Measurements from ENCODE around the gene MAPT.

The MAPT gene

DNA sequence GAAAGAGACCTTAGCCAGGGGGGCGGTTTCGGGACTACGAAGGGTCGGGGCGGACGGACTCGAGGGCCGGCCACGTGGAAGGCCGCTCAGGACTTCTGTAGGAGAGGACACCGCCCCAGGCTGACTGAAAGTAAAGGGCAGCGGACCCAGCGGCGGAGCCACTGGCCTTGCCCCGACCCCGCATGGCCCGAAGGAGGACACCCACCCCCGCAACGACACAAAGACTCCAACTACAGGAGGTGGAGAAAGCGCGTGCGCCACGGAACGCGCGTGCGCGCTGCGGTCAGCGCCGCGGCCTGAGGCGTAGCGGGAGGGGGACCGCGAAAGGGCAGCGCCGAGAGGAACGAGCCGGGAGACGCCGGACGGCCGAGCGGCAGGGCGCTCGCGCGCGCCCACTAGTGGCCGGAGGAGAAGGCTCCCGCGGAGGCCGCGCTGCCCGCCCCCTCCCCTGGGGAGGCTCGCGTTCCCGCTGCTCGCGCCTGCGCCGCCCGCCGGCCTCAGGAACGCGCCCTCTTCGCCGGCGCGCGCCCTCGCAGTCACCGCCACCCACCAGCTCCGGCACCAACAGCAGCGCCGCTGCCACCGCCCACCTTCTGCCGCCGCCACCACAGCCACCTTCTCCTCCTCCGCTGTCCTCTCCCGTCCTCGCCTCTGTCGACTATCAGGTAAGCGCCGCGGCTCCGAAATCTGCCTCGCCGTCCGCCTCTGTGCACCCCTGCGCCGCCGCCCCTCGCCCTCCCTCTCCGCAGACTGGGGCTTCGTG, at the start of gene MAPT:
TSS of gene MAPT (plus strand) at position 533 of the 763 bp plus-strand sequence. CDS start 67,784 bp downstream, outside the sequence.
- peak; percentile 87 for DNase-seq
- Mint-ChIP-seq H3K9me3 (no peaks in the 10 kb centered on the region), H3K4me1 (peaks cover 23% of the 10 kb centered on the region), H3K27me3 (peaks cover 49% of the 10 kb centered on the region), H3K4me3 (peak within 1 kb of the TSS; percentile 75), H3K36me3 (ENCODE audit: low read depth) (no peaks in the 10 kb centered on the region), H3K27ac (peak within 1 kb of the TSS; percentile 60)
- ATAC-seq = peak; percentile 92

DNA sequence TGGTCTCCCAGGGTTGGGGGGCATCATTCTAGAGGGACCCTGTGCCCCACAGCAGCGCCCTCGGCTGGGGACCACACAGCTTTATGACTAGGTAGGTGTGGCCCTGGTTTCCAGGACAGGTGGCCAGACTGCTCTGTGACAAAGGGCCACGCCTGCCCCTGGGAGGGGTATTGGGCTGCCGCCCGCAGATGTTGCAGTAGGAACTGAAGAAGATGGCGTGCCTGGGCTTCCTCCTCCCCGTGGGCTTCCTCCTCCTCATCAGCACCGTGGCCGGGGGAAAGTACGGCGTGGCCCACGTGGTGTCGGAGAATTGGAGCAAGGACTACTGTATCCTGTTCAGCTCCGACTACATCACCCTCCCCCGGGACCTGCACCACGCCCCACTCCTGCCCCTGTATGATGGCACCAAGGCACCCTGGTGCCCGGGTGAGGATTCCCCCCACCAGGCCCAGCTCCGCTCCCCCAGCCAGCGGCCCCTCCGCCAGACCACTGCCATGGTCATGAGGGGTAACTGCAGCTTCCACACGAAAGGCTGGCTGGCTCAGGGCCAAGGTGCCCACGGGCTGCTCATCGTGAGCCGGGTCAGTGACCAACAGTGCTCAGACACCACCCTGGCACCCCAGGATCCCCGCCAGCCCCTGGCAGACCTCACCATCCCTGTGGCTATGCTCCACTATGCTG, 49.5 kb upstream of the MAPT start, which contains the start of gene SPPL2C:
TSS of gene SPPL2C (plus strand) at position 187 of the 681 bp plus-strand sequence. CDS start at position 213, 26 bp downstream.
- DNase-seq (no peak), ATAC-seq (no peak)
- Mint-ChIP-seq H3K4me1 (no peaks in the 10 kb centered on the region), H3K27me3 (no peaks in the 10 kb centered on the region), H3K36me3 (ENCODE audit: low read depth) (no peaks in the 10 kb centered on the region), H3K9me3 (no peaks in the 10 kb centered on the region), H3K27ac (no peak within 1 kb of the TSS), H3K4me3 (no peak within 1 kb of the TSS)

DNA sequence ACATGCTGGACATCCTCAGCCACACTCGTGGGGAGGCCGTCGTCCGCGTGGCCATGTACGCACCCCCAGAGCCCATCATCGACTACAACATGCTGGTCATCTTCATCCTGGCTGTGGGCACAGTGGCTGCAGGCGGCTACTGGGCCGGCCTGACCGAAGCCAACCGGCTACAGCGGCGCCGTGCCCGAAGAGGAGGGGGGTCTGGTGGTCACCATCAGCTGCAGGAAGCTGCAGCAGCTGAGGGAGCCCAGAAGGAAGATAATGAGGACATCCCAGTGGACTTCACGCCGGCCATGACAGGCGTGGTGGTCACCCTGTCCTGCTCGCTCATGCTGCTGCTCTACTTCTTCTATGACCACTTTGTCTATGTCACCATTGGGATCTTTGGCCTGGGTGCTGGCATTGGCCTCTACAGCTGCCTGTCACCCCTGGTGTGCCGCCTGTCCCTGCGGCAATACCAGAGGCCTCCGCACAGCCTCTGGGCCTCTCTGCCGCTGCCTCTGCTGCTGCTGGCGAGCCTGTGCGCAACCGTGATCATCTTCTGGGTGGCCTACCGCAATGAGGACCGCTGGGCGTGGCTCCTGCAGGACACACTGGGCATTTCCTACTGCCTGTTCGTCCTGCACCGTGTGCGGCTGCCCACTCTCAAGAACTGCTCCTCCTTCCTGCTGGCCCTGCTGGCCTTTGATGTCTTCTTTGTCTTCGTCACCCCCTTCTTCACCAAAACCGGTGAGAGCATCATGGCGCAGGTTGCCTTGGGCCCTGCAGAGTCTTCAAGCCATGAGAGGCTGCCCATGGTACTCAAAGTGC, 48.8 kb upstream of the MAPT start:
- H3K4me3 Mint-ChIP-seq = no peak overlapping the region
- H3K4me1 Mint-ChIP-seq = no peaks in the 10 kb centered on the region
- H3K9me3 Mint-ChIP-seq = no peaks in the 10 kb centered on the region
- ATAC-seq = no peak
- H3K27ac Mint-ChIP-seq = no peak overlapping the region
- DNase-seq = no peak
- no peaks in the 10 kb centered on the region for H3K27me3 Mint-ChIP-seq
- H3K36me3 Mint-ChIP-seq (ENCODE audit: low read depth) = no peaks in the 10 kb centered on the region

DNA sequence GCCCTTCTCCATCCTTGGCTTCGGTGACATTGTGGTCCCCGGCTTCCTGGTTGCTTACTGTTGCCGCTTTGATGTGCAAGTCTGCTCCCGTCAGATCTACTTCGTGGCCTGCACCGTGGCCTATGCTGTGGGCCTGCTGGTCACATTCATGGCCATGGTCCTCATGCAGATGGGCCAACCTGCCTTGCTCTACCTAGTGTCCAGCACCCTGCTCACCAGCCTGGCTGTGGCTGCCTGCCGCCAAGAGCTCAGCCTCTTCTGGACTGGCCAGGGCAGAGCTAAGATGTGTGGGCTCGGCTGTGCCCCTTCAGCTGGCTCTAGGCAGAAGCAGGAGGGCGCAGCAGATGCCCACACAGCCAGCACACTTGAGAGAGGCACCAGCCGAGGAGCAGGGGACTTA, 48.1 kb upstream of the MAPT start:
- Mint-ChIP-seq H3K4me3 (no peak overlapping the region), H3K4me1 (no peaks in the 10 kb centered on the region), H3K27ac (no peak overlapping the region), H3K27me3 (peaks cover 5% of the 10 kb centered on the region), H3K9me3 (no peaks in the 10 kb centered on the region), H3K36me3 (ENCODE audit: low read depth) (no peaks in the 10 kb centered on the region)
- ATAC-seq (no peak), DNase-seq (no peak)

DNA sequence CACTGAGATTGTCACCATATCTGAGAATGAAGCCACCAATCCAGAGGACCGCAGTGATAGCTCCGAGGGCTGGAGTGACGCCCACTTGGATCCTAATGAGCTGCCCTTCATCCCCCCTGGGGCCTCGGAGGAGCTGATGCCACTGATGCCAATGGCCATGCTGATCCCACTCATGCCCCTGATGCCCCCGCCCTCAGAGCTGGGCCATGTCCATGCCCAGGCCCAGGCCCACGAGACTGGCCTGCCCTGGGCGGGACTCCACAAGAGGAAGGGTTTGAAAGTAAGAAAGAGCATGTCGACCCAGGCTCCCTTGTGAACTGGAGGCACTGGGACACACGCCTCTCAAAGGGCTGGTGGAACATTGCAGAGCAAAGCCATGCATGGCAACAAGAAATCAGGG, 47.7 kb upstream of the MAPT start:
- Mint-ChIP-seq H3K4me3 (no peak overlapping the region), H3K27me3 (peaks cover 7% of the 10 kb centered on the region), H3K36me3 (ENCODE audit: low read depth) (no peaks in the 10 kb centered on the region), H3K9me3 (no peaks in the 10 kb centered on the region), H3K4me1 (no peaks in the 10 kb centered on the region), H3K27ac (no peak overlapping the region)
- DNase-seq (no peak), ATAC-seq (no peak)

DNA sequence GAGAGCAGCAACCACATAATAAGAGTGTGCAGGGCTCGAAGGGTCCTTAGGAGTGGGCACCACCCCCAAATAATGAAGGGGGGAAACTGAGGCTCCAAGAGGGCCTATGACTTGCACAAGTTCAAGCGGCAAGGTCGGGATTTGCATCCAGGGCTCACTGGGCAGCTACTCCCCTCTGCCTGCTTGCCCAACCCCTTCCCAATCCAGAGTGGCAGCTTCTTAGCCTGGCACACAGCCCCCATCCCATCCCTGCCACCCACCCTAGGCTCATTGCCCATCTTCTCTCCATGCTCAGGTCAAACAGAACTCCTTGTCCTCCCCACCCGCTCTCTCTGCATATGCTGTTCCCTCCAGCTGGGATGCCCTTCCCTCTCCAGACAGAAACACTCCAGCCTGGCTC, 47.3 kb upstream of the MAPT start:
- Mint-ChIP-seq H3K9me3 (no peaks in the 10 kb centered on the region), H3K27me3 (peaks cover 8% of the 10 kb centered on the region), H3K4me1 (no peaks in the 10 kb centered on the region), H3K4me3 (no peak overlapping the region), H3K36me3 (ENCODE audit: low read depth) (no peaks in the 10 kb centered on the region), H3K27ac (no peak overlapping the region)
- ATAC-seq (no peak), DNase-seq (no peak)

DNA sequence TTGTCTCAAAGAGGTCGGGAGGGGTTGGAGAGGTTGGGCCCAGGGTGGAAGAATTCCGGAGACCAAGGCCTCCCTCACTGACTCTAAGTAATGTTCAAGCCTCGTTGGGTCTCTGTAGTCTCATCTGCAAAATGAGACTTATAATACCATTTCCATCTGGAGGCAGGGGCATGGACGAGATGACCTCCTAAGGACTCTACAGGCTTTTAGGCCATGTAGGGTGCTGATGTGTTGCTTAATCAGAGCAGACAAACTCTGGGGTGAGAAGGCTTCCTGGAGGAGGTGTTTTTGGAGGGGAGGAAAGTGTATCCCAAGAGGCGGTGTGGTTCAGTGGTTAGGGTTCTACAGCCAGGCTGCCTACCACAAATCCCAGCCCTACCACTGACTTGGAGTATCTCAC, 46.6 kb upstream of the MAPT start:
- no peak for DNase-seq
- Mint-ChIP-seq H3K36me3 (ENCODE audit: low read depth) (no peaks in the 10 kb centered on the region), H3K27me3 (peaks cover 14% of the 10 kb centered on the region), H3K27ac (no peak overlapping the region), H3K9me3 (no peaks in the 10 kb centered on the region), H3K4me3 (no peak overlapping the region), H3K4me1 (peaks cover 5% of the 10 kb centered on the region)
- no peak for ATAC-seq

DNA sequence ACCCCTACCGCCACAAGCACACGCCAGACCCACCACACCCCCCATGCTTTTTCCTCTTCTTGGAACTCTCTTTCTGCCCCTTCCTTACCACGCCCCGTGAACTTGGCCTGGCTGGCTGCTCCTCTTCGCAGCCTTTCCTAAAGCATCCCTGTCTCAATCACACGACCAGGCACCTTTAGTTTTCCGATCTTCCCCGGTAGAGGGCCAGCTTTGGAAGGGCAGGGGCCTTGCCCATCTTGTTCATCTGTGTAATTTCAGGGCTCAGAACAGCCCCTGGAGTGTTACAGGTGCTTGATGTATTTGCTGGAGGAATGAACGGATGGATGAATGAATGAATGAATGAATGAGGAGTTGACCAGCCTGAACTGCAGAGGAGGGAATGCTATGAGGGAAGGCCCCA, 45.9 kb upstream of the MAPT start:
- peaks cover 14% of the 10 kb centered on the region for H3K27me3 Mint-ChIP-seq
- no peak overlapping the region for H3K4me3 Mint-ChIP-seq
- H3K4me1 Mint-ChIP-seq = peaks cover 10% of the 10 kb centered on the region
- no peaks in the 10 kb centered on the region for H3K9me3 Mint-ChIP-seq
- no peak overlapping the region for H3K27ac Mint-ChIP-seq
- DNase-seq = no peak
- no peak for ATAC-seq
- no peaks in the 10 kb centered on the region for H3K36me3 Mint-ChIP-seq (ENCODE audit: low read depth)

DNA sequence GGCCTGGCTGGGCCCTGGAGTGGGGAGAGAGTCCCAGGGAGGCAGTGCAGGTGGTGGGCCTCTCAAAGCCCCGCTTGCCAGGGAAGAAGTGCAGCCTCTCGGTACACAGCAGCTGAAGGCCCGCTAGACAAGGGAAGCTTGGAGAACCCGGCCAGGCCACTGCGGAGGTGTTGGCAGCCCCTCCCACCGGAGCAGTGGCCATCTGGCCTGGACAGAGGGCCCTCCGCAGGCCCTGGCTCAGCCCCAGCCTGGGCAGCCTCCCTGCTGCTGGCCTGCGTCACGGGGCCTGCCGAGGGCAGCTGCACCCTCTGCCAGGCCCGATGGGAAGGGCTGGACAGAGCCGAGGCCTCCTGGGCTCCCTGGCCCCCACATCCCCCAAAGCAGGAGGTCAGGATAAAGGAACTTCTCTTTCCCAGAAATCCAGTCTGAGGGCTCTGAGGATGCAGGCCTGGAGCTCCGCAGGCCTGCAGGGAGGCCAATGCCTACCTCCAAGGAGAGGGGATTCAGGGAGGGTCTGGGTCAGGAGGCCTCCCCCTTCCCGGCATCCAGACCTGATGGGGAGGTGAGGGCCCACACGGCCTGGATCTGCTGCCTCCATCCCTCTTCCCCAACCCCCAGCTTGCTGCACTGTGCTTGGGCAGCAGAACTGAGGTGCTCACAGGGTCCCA, 45.4 kb upstream of the MAPT start:
- H3K4me1 Mint-ChIP-seq = peaks cover 11% of the 10 kb centered on the region
- H3K36me3 Mint-ChIP-seq (ENCODE audit: low read depth) = no peaks in the 10 kb centered on the region
- H3K27me3 Mint-ChIP-seq = peaks cover 14% of the 10 kb centered on the region
- H3K9me3 Mint-ChIP-seq = no peaks in the 10 kb centered on the region
- no peak overlapping the region for H3K4me3 Mint-ChIP-seq
- no peak for ATAC-seq
- DNase-seq = no peak
- no peak overlapping the region for H3K27ac Mint-ChIP-seq

DNA sequence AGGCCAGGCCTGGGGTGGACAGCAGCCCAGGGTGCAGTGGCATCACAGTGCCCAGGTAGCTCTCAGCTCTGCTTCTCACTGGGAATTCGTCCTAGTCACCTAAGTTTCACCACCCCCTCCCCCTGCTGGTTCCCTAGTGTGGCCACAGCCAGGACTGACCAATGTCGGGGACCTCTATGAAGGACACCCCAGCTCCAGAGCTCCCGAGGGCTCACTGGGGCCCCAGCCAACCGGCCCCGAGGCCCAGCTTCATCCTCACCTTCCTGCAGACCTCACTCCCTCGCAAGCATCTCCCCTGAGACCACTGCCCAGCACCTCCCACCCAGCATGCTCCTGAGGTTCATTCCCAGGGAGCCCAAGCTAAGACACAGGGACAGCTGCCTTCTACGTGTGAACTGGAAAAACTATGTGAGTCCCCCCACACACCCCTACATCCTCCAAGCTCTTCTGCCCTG, 44.8 kb upstream of the MAPT start:
- Mint-ChIP-seq H3K9me3 (no peaks in the 10 kb centered on the region), H3K27ac (no peak overlapping the region), H3K4me1 (peaks cover 11% of the 10 kb centered on the region), H3K36me3 (ENCODE audit: low read depth) (no peaks in the 10 kb centered on the region), H3K27me3 (peaks cover 18% of the 10 kb centered on the region), H3K4me3 (no peak overlapping the region)
- ATAC-seq (no peak), DNase-seq (no peak)

DNA sequence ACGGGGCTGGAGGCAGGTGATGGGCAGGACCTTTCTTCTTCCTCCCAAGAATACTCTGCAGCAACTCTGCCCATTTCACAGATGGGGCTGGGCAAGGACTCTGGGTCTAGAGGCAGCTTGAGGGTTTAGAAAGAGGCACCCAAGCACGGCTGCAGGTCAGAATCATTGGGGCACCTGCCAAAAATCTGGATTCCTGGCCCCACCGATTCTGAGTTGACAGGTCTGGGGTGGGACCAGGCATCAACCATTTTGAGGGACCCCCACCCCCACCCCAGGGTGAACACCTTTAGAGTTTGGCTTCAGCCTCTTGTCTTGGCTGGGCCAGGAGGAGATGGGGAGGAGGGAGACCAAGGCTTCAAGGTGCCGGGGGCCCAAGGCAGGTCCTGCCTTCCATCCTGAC, 44.3 kb upstream of the MAPT start:
- DNase-seq (no peak), ATAC-seq (no peak)
- peaks cover 18% of the 10 kb centered on the region for H3K27me3 Mint-ChIP-seq
- H3K36me3 Mint-ChIP-seq (ENCODE audit: low read depth) = no peaks in the 10 kb centered on the region
- H3K9me3 Mint-ChIP-seq = no peaks in the 10 kb centered on the region
- H3K4me1 Mint-ChIP-seq = peaks cover 11% of the 10 kb centered on the region
- H3K4me3 Mint-ChIP-seq = no peak overlapping the region
- H3K27ac Mint-ChIP-seq = no peak overlapping the region

DNA sequence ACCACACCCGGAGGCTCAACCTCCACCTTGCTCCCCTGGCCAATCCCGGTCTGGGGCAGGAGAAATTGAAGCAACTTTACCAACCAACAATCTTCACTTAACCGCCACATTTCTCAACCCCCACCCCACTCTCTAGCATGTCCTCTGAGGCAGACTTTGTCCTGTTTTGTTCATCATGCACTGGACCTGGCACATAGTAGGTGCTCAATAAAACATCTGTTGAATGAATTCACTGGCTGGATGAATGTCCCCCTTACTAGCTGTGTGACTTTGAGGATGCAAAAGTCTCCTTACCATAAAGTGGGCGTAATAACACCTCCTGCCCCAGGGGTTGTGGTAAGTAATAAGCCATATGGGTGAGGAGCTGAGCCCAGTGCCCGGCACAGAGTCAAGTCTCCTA, 43.9 kb upstream of the MAPT start:
- Mint-ChIP-seq H3K27ac (no peak overlapping the region), H3K36me3 (ENCODE audit: low read depth) (no peaks in the 10 kb centered on the region), H3K27me3 (peaks cover 18% of the 10 kb centered on the region), H3K4me1 (peaks cover 11% of the 10 kb centered on the region), H3K9me3 (no peaks in the 10 kb centered on the region), H3K4me3 (no peak overlapping the region)
- no peak for DNase-seq
- no peak for ATAC-seq

DNA sequence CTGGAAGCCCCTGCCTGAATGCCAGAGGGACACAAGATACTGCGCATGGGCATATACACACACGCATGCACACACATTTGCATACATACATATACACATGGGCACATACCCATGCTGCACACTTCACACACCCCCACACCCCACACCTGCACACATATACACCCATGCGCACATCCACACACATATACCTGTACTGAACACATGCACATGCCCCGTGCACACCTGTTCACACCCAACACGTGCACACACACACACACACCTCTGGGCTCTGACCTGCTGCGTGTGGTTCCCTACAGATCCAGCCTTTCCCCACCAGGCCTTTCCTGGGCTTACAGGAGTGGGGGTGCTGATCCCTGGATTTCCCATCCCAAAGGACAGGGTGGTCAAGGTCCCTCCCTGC, 43.3 kb upstream of the MAPT start:
- H3K27ac Mint-ChIP-seq = no peak overlapping the region
- no peaks in the 10 kb centered on the region for H3K9me3 Mint-ChIP-seq
- peaks cover 18% of the 10 kb centered on the region for H3K27me3 Mint-ChIP-seq
- ATAC-seq = no peak
- DNase-seq = no peak
- H3K4me1 Mint-ChIP-seq = peaks cover 11% of the 10 kb centered on the region
- no peak overlapping the region for H3K4me3 Mint-ChIP-seq
- no peaks in the 10 kb centered on the region for H3K36me3 Mint-ChIP-seq (ENCODE audit: low read depth)

DNA sequence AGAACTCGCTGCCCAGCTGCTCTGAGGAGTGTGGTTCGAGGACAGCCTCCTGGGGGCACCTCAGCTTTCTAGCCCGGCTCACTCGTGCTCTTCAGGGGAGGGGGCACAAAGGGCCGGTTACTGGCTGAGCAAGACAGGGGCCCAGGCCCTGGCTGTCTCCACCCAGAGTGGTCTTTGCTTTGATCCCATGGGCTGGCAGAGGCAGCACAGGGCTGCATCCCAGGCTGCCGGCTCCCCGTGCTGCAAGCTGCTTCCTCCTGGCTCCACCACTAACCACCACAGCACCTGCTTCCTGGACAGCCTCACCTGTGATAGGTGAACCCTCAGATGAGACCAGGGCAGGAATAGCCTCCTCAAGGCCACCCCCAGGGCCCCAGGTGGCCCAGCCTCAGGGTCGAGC, 42.9 kb upstream of the MAPT start:
- no peak for ATAC-seq
- Mint-ChIP-seq H3K4me3 (no peak overlapping the region), H3K9me3 (no peaks in the 10 kb centered on the region), H3K4me1 (peaks cover 11% of the 10 kb centered on the region), H3K27me3 (peaks cover 20% of the 10 kb centered on the region), H3K27ac (no peak overlapping the region), H3K36me3 (ENCODE audit: low read depth) (no peaks in the 10 kb centered on the region)
- no peak for DNase-seq

All from activated naive CD8-positive, alpha-beta T cell treated with anti-CD3 and anti-CD28 coated beads, Interleukin-2, amount 50 U/mL, for 24 hours (primary cell).